GM23248 (cell line): Measurements from ENCODE around the gene LPIN3.

Experiments used
- EZH2 ChIP-seq: fragments of 200-600 bp; sonication (generic); IDR thresholded peaks from 2 replicates; pipeline ENCODE4 v1.6.1; 2018; ENCODE audit warnings: antibody characterized with exemption, mild to moderate bottlenecking; ENCODE audit not compliant: insufficient read depth, poor library complexity, severe bottlenecking
- EZH2phosphoT487 ChIP-seq: fragments of 200-600 bp; sonication (generic); IDR thresholded peaks from 2 replicates; pipeline ENCODE4 v1.6.1; 2018; ENCODE audit warnings: antibody characterized with exemption, moderate library complexity, mild to moderate bottlenecking, low read depth; ENCODE audit not compliant: insufficient read depth

- no peak for TF ChIP-seq EZH2phosphoT487
- TF ChIP-seq EZH2, result no peak
Measured at GRCh38 chr20:41300383-41300782, 40.2 kb upstream of the LPIN3 start.
